Middle frontal gyrus (tissue), 1 donor: ENCODE measurements around the gene ALG8.
"Not testable (repeated sequence)": the region's sequence is repeated elsewhere in the genome, so short reads cannot be mapped to it uniquely, and the experiment has no call there.

ENCODE experiments used
- DNase-seq: peaks from one replicate; pipeline ENCODE4 v3.0.0-alpha.2; 2015; ENCODE audit warnings: low spot score; ENCODE audit errors: extremely low spot score

ALG8 gene

GRCh38 chr11:78100676-78101472, 38.6 kb downstream of the ALG8 start:
- DNase-seq = no peak

- peak; percentile 13 for DNase-seq
Measured at GRCh38 chr11:78100261-78100660, 39.2 kb downstream of the ALG8 start.

- no peak for DNase-seq
Measured at GRCh38 chr11:78099666-78100065, 39.8 kb downstream of the ALG8 start.

DNA sequence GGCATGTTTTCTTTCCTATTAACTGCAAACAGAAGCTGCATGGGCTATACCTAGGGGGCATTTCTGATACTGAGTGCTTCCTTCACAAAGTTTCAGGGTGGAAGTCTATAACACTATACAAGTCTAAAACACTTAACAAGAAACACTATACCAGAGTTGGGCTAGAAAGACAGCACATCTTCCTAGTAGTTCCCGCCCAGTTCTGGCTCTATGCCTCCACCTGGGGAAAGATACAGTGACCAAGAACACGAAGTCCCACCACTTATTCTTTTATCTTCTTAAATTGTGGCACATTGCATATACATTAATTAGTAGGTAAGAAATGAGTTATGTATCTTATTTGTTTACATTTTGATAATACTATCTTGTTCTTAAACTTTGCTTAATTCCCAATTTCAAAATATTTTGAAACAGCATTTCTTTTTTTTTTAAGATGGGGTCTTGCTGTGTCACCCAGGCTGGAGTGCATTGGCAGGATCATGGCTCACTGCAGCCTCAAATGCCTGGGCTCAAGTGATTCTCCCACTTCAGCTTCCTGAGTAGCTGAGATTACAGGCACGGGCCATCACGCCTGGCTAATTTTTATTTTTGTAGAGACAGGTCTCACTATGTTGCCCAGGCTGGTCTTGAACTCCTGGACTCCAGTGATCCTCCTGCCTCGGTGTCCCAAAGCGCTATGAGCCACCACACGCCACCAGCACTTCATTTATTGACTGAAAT, 41.6 kb downstream of the ALG8 start:
- no peak for DNase-seq

DNA sequence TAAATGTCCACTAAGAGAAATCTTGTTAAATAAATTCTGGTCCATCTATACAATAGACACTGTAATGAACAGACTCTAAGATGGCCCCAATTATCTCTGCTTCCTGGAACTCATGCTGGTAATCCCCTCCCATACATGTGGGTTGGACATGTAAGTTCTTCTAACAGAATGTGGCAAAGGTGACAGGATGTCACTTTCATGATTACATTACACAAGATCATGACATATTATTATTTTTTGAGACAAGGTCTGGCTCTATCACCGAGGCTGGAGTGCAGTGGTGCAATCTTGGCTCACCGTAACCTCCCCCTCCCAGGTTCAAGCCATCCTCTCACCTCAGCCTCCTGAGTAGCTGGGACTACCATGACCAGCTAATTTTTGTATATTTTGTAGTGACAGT, 45.2 kb downstream of the ALG8 start:
- DNase-seq = no peak

DNA sequence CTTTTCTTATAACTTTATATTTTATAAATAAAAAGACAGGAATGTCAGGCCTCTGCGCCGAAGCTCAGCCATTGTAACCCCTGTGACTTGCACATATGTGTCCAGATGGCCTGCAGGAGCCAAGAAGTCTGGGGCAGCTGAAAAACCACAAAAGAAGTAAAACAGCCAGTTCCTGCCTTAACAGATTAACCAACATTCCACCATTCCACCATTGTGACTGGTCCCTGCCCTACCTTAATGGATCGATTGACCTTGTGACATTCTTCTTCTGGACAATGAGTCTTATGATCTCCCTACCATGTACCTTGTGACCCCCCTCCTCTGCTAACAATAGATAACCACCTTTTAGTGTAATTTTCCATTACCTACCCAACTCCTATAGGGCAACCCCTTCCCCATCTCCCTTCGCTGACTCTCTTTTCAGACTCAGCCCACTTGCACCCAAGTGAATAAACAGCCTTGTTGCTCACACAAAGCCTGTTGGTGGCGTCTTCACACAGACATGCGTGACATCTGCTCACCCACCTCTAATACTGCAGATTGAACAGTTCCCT, 52.8 kb downstream of the ALG8 start:
- not testable (repeated sequence) for DNase-seq

DNA sequence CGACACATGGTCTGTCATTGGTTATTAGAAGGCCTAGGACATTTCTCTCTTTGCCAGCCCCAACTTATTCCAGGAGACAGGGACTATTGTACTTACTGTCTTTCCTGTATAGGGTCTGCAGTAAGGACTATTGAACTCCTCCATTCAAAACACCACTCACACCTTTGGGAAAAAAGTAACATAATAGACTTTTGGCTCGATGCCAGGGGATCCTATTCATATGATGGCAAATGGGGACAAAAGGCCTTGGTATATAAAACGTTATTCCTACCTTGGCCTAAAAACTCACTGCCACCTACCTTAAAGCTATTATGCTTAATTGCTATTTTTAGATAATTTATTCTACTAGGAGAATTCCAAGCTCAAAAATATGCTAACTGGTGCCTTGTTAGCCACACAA, 53.5 kb downstream of the ALG8 start:
- no peak for DNase-seq

DNA sequence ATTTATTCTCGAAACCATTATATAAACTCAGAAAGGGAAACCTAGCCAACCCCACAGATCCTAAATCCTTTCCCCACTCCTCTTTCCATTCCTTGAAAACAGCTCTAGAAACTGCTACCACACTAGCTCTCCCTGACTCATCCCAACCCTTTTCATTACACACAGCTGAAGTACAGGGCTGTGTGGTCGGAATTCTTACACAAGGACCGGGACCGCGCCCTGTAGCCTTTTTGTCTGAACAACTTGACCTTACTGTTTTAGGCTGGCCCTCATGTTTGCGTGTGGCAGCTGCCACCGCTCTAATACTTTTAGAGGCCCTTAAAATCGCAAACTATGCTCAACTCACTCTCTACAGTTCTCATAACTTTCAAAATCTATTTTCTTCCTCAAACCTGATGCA, 54.9 kb downstream of the ALG8 start:
- DNase-seq = not testable (repeated sequence)

DNA sequence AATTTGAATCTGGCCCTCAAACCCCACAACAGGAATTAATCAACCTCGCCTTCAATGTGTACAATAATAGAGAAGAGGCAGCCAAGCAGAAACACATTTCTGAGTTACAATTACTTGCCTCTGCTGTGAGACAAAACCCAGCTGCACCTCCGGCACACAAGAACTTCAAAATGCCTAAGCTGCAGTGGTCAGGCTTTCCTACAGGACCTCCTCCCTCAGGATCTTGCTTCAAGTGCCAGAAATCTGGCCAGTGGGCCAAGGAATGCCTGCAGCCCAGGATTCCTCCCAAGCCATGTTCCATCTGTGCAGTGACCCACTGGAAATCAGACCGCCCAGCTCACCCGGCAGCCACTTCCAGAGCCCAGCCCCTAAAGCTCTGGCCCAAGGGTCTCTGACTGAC, 56.4 kb downstream of the ALG8 start:
- no peak for DNase-seq

- DNase-seq = no peak
Measured at GRCh38 chr11:78082146-78082545, 57.3 kb downstream of the ALG8 start.

DNA sequence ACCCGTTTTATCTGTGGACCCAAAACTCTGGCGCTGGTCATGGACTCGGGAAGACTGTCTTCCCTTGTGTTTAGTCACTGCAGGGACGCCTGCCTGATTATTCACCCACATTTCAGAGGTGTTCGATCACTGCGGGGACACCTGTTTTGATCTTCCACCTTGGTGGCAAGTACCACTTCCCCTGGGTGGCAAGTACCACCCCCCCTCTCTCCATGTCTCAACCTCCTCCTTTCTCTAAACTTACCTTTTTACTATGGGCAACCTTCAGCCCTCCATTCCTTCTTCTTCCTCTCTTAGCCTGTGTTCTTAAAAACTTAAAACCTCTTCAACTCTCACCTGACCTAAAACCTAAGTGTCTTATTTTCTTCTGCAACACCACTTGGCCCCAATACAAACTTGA, 57.8 kb downstream of the ALG8 start:
- DNase-seq = no peak

DNA sequence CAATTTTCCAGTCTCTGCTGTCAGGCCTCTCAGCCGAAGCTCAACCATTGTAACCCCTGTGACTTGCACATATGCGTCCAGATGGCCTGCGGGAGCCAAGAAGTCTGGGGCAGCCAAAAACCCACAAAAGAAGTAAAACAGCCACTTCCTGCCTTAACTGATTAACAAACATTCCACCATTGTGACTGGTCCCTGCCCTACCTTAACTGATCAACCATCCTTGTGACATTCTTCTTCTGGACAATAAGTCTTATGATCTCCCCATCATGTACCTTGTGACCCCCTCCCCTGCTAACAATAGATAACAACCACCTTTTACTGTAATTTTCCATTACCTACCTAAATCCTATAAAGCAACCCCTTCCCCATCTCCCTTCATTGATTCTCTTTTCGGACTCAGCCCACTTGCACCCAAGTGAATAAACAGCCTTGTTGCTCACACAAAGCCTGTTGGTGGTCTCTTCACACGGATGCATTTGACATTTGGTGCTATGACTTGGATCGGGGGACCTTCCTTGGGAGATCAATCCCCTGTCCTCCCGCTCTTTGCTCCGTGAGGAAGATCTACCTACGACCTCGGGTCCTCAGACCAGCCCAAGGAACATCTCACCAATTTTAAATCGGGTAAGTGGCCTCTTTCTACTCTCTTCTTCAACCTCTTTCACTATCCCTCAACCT, 58.5 kb downstream of the ALG8 start:
- DNase-seq = no peak

GRCh38 chr11:78080084-78080817, 59.2 kb downstream of the ALG8 start:
- no peak for DNase-seq

- DNase-seq = peak; percentile 66
Measured at GRCh38 chr11:78079232-78080083, 60.0 kb downstream of the ALG8 start, which contains the start of gene NDUFC2. TSS of gene NDUFC2 (minus strand) at chr11:78079862. CDS start at chr11:78079744, 118 bp downstream.

DNA sequence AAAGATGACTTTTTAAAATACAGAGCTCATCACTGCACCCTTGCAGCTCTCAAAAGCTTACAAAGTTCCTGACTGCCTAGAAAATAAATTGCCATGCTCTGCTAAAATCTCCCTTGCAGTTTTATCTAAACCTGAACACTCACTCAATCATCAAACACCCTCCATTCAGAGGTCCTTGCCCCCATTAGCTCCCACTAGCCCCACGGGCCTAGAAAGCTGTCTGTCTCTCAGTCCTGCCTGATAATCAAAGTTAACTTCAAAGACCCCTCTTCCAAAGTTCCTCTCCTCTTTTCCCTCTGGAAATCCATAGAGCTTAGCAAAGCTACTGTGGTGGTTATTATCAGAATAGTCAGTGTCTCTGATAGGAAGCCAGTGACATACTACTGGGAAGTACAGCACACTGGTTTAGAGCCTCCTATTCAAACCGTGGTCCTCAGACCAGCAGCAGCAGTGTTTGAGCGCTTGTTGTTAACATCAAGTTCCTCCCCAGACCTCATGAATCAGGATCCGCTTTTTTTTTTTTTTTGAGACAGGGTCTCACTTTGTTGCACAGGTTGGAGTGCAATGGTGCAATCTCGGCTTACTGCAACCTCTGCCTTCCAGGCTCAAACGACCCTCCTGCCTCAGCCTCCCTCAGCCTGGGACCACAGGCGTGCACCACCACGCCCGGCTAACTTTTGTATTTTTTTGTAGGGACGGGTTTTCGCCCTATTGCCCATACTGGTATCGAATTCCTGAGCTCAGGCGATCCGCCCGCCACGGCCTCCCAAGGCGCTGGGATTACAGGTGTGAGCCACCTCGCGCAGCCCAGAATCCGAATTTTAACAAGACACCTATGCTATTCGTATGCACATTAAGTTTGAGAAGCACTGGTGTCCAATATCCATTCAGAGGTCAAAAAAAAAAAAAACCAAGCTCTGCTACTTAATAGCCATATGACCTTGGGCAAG, 60.9 kb downstream of the ALG8 start:
- no peak for DNase-seq

- not testable (repeated sequence) for DNase-seq
Measured at GRCh38 chr11:78077592-78077991, 61.8 kb downstream of the ALG8 start.

GRCh38 chr11:78076733-78077403, 62.6 kb downstream of the ALG8 start:
- no peak for DNase-seq

DNA sequence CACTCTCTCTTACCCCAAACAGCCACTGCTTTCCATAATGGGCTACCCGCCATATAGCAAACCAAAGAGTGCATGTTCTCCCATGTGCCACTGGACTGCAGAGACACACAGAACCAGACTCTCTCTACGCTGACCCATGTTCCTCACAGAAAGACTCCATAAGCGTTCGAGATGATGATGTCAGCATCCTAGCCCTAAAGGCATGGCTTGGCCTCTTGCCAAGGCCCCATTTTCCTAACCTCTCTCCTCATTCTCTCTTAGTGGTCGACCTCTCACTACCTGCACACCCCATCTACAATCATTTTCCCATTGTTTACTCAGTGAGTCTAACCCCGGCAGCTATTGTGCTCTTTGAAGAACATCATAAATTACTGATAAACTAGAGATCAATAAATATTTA, 64.7 kb downstream of the ALG8 start:
- no peak for DNase-seq

DNA sequence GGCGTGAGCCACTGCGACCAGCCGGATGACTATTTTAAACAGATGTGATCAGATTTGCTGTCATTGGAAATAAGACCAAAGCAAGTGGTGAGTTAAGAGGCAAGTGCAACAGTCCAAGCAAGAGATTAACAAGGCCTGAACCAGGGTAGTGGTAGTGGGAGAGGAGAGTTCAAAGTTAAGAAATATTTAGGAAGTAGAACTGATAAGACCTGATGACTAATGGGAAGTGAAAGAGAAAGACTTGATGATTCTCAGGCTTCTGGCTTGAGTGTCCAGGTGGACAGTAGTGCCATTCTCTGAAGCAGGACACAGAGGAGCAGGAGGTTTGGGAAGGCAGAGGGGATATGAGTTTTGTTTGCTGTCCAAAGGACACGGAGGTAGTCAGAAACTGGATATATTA, 67.0 kb downstream of the ALG8 start:
- no peak for DNase-seq
